ENCODE results near the gene NFASC.

Gene NFASC

DNA sequence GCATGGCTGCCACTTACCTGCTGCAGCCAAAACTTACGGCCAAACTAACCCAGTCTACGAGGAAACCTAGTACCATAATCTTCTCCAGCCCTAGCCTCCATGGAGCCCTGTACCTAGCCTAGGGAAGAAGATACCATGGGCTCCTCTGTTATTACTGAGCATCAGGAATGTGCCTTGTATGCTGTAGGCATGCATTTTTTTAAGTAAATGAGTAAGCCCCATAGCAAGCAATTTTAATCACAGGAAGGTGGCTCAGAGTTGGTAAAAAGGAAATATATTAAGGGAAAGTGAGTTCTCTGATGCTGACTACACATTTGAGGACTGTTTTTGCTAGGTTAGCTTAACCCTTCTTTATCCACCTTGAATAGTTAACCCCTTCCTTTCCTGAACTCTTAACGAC, 21.2 kb downstream of the NFASC start:
- DNase-seq, result peak; percentile 51

DNA sequence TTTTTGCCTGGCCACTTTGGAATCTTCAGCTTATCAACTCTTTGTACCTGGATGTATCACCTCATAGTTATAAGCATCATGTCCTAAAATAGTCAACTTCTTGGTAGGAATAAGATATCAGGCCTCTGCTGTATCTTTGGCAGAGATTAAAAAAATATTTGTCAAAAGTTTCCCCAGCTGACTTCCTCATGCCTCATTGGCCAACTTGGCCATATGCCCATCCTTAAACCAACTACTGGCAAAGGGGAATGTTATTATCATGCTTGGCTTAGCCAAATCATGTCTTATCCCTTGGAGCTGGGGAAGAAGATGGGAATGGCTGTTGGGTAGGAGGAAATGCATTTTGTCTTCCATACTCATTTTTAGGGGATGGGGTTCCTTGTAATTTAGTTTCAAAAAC, 23.4 kb downstream of the NFASC start:
- peak; percentile 80 for DNase-seq

DNA sequence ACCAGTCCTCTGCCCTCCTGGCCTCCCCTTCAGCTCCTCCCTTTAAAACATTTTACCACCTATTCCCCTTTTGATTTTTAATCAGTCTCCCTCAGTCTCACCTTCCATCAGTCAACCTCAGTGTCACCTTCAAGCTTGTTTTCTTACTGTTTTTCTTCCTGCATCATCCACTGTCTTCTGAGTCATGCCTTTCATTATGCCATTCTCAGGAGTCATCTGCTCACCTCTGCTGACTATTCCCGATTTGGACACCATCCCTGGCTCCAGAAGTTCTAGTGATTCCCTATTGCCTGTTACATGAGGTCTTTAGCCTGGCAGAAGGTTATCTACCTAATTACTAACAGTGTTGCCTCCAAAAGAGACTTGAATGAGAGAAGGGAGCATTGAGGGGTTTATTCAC, 23.9 kb downstream of the NFASC start:
- peak; percentile 15 for DNase-seq

DNA sequence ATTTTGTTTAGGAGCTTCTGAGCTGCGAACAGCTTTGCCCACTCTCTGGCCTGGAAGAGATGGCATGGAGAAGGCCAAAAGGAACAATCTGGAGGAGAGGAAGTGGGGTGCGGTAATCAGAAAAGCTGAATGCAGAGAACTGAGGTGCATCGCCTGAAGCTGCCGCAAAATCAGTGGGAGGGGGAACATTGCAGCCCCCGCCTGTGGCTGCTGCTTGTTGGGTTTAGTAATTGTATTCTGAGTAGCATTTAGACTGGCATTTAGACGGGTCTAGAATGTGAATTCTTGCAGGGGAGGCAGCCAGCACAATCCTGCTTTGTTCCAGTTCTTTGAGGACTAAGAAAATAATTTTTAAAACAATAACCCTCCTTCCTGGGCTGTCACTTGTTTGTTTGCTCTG, 25.4 kb downstream of the NFASC start:
- DNase-seq, result no peak

DNA sequence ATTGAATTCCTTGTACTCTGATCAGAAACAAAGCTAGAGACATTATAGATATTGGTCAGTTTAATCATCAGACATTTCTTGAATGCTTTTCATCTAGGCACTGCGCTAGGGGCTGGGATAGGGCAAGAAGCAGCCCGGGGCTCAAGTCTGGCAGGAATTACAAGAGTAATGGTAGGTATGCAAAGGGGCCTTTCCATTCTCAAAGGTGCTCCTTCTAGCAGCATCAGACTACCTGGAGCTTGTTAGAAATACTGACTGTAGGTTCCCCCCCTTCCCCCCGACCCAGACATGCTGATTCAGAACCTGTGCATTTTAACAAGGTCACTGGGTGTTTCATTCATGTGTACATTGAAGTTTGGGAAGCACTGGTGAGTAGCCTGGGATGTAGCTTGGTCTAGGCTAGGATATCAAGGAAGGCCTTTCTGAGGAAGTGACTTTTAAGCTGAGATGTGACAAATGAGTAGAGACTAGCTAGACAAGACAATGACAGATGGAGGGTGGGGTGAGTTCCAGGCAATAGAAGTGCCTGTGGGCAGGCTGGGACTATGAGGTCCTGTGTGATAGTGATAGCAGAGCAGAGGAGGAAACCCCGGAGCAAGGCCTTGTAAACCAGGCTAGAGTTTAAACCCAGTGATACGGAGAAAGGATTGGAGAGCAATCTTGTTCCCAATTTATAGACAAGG, 26.3 kb downstream of the NFASC start:
- no peak for DNase-seq

DNA sequence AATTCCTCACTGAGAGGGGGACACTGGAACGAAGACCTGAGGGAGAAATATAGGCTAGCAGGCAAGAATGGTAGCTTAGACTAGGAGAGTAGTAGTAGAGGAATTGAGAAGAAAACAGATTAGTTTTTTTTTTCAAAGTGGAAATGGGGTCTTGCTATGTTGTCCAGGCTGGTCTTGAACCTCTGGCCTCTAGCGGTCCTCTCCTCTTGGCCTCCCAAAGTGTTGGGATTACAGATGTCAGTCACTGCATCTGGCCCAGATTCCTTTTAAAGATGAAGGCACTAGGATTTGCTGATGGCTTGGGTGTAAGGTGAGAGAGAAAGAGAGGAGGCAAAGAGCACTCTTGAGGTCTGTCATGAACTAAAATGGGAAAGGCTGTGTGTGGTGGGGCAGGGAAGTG, 30.1 kb downstream of the NFASC start:
- DNase-seq, result no peak

DNA sequence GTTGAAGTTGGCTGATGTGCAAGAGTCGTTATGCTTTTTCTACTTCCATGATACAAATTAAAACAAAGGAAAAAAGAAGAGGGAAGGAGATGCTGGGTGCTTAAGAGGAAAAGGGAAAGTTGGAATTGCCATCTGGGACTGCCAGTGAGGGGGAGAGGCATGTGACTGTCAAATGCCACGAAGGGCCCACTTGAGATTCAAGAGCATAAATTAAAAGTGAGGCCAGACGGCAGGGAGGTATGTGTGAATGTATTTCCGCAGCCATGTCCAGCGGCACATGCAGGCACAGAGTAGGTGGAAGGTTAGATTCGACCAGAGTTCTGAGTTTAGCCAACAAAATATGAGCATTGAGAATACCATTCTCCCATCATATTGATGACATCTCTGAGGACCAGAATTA, 32.0 kb downstream of the NFASC start:
- DNase-seq, result no peak

DNA sequence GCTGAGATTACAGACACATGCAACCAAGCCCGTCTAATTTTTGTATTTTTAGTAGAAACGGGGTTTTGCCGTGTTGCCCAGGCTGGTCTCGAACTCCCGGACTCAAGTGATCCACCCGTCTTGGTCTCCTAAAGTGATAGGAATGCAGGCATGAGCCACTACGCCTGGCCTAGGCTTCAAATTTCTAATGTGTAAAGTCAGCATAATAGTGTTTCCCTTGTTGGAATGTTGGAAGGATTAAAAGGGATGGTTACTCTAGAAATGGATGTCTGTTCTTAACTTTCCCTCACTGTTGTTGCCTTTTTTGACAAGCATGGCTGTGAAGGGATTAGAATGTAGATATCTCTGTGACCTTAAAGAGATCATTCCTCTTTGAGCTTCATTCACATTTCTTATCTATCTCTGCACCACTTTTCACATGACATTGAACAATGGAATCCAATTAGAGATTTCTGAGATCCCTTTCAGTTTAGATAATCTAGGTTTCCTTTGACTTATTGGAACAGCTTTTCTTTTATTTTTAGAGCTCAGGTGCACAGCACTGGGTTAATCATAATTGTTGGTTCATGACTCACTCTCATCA, 33.7 kb downstream of the NFASC start:
- peak; percentile 19 for DNase-seq

DNA sequence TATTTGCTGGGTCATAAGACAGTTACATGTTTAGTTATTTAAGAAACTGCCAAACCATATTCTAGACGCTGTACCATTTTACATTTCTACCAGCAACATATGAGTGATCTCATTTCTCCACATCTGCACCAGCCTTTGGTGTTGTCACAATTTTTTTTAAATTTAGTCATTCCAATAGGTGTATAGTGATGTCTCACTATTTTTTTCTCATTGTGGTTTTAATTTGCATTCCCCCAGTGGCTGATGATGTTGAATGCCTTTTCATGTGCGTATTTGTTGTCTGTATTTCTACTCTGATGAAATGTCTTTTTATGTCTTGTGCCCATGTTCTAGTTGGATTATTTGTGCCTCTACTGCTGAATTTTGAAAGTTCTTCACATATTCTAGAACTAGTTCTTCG, 38.4 kb downstream of the NFASC start:
- no peak for DNase-seq

DNA sequence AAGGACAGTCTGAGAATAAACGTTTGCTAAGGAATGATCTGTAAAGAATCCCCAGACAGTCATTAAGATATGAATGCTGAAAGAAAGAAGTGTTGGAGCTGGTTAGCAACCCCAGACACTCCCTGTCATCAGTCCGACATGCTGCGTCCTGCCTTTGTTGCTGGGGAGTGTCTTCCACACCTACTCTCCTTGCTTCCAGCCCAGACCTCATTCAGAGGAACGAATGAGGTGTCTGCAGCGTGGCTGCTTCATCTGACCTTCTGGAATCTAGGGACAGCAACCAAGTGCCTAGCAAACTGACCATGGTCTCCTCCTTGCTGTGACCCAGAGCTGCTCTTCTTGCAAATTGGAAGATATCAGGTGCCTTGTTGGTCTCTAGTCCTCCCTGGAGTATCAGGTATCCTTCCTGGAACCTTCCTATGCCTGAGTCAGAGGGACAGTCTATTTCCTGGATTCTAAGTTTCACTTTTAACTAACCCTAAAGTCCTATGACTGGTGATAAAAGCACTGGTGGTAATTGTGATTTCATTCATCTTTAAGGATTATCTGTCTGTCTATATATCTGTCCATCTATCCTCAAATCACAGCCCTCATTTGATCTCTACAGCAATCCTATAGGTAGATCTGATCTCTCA, 45.3 kb downstream of the NFASC start:
- no peak for DNase-seq

DNA sequence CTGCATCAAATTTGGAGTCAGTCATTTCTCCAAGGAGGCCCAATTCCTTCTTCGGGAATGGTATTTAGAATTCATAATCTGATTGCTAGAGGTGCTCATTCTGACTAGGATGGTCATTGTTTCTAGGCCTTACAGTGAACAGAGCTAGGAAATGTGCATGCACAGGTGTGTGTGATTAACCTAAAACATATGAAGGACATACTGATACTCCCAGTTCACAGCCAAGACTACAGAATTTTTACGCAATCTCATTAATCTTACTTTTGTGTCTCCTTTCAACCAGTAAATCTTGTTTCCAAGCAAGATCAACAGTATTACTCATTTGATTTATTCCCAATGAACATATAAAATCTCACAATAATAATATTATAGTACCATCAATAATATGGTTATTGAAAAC, 47.1 kb downstream of the NFASC start:
- no peak for DNase-seq

DNA sequence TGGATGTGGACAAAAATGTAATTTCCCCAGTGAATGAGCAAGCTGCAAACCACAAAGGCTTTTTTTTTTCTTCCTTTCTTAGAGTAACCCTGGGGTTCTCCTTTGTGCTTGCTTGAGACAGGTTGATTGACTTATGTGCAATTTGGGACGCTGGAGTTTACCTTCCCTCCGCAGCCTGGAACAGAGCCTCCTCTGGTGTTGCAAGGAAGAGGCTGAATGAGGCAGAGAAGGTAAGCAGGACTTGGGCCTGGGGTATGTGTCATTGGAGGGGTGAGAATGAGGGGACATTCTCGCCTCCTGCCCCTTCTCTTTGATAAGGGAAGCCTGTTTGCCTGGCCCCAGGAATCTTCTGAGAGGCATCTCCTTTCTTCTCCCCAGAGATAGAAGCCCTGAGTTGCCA, 49.8 kb downstream of the NFASC start:
- no peak for DNase-seq

DNA sequence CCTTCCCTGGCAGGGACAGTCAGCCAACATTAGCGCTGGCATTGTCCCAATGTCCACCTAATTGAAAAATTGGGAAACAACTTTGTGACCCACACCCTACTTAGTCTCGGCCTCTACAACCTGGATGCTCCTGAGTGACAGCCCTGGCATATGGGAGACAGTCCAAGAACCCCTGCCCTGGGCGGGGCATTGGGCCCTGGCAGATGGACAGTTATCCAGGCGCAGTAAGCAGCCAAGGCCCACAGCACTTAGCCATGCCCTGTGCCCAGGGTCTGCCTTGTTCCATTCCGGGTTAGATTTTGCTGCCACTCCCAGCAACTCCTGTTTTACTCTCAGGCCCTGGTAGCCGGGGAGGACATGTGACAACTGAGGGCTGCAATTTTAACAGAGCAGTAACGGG, 50.3 kb downstream of the NFASC start:
- DNase-seq, result no peak

DNA sequence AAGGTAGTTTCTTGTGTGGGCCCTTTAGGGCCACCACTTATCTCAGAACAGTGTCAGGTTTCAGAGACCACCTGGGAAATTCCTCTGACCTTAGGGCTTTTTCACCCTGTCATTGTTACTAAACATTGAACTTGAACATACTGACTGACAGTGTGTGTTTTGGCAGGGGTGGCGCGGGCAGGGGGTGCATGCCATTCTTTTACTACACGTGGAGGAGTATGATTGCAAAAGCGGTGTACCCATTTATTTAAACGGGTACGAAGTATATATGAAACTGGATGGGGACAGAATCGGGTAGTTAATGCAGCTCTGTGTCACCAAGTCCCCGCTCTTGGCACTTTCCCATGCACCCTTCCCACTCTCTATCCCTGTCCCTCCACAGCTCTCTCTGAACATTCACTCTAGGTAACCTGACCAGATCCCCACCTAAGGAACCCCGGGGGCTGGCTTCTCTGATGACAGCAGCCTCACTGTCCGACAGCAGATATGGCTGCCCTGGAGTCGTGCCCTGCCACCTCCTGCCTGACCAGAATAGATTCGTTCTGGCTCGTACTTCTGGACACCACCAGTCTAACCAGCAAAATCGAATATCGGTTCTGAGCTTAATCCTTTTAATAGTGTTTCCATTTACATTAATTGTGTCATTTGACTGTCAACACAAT, 51.3 kb downstream of the NFASC start:
- DNase-seq, result no peak

DNA sequence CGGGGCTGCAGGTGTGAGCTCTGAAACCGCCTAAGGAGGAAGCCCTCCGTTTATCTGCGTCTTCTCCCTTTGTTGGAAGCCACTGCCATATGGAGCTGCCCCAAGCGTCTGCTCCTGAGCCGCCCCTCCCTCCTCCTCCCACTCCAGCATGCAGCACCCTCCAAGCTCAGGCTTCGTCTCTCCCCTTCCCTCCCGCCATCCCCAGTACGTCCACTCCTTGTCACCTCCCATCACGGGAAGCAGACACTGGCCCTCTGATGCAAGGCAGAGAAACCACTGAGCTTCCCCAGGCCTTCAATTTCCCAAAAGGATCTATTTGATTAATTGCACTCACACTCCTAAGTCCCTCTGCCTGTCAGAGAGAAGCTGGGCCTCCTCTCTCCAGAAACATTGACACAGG, 52.5 kb downstream of the NFASC start:
- DNase-seq, result no peak

DNA sequence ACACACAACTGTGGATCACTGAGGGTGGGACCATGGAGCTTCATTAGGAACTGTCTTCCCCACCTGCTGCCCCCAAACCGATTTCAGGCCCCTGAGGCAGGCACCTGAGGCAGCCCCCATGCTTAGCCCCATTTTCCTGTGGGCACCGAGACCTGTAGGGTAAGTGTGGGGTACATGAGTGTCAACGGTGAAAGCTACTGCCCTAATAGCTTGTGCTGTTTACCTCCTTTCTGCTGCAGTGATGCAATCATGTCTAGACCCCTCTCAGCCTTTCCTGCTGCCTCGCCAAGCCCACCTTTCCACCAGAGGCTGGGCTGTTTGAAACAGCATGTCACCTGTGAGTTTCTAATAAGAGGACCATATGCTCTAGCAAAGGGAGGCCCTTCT, 53.0 kb downstream of the NFASC start:
- DNase-seq, result no peak

DNA sequence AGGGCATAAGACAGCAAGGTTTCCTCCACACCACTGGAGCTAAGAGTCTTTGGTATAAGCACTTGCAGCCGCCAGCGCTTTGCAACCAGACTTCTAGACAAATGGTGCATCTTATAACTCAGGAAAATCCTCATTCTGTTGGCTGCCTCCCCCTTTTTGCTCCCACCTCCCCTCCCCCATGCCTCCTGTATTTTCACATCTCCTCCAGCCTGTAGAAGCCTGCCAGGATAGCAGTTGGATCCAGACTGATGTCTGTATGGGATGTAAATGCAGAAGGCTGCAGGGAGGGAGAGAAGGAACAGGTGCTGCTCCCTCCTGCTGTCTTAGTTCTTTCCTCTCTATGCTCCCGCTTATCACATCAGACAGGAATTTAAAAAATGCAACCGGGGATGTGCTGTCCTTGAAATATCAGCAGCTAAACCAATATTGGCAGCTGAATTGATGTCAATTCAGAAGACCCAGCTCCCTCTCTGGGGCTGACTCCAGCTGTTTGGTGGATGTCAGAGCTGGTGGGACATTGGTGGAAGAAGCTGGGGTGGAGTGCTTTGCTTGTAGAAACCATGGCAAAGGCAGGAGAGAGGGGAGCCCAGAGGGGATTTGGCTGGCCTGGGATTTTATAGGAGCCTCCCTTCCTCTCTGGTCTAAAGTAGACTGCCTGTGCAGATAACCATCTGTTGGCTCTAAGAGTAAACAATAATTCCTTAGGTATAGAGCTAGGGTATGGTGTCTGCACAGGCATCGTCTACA, 53.5 kb downstream of the NFASC start:
- DNase-seq, result peak; percentile 59

DNA sequence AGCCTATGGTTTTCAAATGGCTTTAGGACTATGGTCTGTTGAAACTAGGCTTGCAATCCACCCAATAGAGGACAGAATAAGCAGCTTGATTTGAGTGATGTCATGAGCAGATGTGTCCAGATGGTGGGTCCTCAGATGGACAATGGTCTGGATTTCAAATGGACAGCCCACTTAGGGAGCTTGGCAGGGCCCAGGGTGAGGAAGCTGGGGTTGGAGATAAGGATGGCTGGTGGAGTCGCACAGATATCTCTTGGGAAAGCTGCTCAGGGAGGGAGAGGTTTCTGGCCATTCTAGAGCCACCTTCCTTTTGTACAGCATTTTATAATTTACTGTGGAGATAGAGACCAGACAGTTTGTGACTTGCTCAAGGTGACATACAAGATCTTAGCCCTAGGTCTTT, 55.0 kb downstream of the NFASC start:
- DNase-seq, result no peak

DNA sequence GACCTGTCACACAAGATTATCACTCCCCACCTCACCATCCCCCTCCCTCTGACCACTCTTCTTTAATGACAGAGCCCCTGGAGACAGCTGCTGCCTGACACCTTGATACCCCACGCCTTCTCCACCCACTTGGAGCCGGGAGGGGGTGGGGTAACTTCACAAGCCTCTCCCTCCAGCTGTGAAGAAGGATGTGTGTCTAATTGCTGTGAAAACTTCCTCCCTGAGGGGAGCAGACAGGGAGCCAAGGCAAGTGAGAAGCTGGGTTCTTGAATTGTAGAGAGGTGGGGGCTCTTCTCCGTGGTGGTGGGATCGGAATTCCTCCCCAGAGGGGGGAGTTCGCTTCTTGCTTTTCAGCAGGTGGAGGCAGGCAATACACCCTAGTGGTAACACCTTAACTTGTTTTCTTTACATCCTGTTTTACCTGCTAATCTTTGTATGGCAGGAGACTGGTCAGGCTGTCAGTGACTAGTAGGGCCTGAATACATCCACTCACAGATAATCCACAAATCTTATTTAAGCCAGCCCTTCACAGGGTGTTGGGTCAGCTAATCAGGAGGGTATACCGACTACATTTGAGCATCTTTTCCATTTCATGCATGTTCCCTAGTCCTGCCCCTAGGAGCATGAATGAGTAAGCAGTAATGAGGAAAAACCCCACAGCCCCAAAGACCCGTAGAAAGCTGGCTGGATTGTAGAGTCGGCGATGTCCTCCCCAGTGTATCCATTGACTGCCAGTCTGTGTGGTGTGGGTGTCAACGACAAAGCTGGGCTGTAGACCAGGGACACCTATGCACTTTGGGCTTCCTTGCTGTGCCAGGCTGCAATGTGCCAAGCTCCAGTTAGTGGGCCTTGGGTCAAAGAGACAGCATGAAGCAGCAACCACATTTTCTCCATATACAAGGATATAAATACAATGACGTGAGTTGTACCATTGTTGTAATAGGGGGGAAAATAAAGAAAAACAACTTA, 57.3 kb downstream of the NFASC start:
- DNase-seq, result no peak

DNA sequence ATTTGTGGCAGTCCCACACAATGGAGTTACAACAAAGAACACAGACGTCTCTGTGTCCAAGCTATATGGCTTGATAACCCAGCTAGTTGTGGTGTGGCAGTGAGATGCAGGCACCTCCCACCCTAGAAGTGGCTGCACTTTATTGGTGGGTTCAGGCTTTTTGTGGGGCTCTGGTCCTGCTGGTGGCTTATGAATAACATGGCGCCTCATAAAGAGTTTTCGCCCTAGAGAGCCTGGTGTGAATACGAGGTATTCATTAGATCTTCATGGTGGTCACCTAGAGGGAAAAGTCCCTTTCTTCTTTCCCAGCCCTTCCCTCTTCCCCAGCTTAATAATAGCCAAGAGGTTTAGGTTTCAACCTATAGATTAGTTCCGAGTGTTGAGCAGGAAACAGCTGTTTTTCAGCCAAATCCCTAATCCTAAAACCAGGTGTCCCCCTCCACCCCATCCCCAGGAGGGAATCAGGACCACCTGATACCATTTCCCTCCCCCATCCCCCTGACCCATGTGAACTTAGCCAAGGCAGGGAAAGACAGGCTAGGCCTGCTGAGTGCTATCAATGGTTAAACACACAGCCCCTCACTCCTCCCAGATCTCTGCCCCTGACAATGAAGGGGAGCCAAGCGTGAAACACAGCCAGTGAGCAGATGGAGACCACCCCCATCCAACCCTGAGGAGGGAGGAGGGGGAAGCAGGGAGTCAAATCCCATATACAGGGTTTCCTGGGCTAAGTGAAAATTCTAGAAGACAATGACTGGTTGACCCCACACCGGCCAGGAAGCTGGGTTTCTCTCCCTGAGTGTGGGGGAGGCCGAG, 58.2 kb downstream of the NFASC start:
- DNase-seq, result no peak

DNA sequence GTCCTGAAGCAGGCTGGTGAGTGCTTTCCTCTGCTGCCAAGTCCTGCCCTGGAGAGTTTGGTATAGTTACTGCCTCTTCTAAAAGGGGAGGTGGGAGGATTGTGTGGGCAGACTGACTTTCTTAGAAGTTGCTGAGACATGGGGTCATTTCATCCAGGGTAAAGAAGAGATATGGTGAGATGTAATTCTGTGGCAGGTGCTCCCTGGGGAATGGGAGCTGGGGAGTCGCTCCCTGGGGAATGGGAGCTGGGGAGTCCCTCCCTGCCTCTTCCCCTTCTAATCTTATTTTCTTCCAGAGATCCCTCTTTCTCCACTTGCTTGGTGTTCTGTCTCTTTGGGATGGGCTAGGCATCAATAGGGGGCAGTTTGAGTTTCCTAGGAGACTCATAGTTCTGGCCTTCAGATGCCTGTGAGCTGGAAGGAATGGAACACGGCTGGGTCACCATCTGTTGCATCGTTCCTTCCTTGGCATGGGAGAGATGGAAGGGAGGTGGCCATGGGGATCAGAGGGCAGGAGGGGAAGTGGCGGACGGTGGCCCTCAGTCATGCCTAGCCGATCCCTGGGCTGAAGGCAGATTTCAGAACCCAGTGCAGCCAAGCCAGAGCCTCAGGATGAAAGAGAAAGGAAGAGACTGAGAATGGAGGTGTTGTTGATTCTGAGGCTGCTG, 59.0 kb downstream of the NFASC start:
- DNase-seq, result no peak

Measured in NCI-H226 (cell line).